RWPE1 (cell line): Measurements from ENCODE around the gene TRUB2.
A peak's percentile ranks its signal among the peaks of the same experiment; 100 is the strongest.

Experiments
- CTCF ChIA-PET: fragments of 350-600 bp; sonication (Branson Sonifier 250); formaldehyde crosslinking; extraction: SDS; loops from one replicate; lab custom pipeline; 2021; lab: Yijun Ruan, JAX
- POLR2A ChIA-PET: fragments of 400-600 bp; formaldehyde crosslinking; extraction: SDS; loops from one replicate; lab custom pipeline; 2020; ENCODE audit warnings: antibody characterized with exemption; ENCODE audit not compliant: low non-redundant PET; lab: Yijun Ruan, JAX
- DNase-seq: peaks from one replicate; pipeline ENCODE4 v3.0.0; 2012; ENCODE audit warnings: low spot score
- H3K27ac ChIP-seq: fragments of 450-650 bp; 2 replicates; pipeline ENCODE4 v1.5.1; 2017
- CTCF ChIP-seq: fragments of 450-650 bp; conservative IDR thresholded peaks from 2 replicates; pipeline ENCODE4 v1.5.1; 2017; ENCODE audit warnings: low read depth, mild to moderate bottlenecking

The TRUB2 gene

GRCh38 chr9:128310461-128310860, 11.8 kb downstream of the TRUB2 start:
- CTCF ChIA-PET = interaction anchor here (0.5 to 1.3 kb wide), 5 partner anchors 11 to 465 kb away, joined by 3 to 5 read pairs (median 3); no protein-coding TSS in a partner anchor
- POLR2A ChIA-PET = interaction anchor here (1.3 kb wide), 1 partner anchor 11 kb away, joined by 5 read pairs; no protein-coding TSS in a partner anchor
- DNase-seq = no peak
- no peak for TF ChIP-seq CTCF
- H3K27ac ChIP-seq = peak overlapping the region; percentile 25

DNA sequence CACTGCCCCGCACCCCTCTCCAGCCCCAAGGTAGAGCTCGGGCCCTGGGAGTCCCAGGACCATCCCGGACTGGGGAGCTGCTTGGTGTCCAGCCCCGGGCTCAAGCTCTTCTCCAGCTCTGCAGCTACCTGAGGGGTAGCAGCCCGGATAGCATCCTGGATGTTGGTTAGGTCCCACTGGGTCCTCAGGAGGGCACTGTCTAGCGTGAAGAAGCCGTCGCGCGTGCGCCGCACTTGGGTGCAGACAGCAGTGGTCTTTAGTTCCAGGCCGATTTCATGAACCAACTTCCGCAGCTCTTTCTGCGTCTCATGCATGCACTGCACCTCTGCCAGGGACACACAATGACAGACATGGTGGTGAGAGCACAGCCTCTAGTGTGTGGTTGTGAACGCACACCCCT, 12.7 kb downstream of the TRUB2 start:
- CTCF ChIA-PET = interaction anchor here (0.7 to 1.3 kb wide), 3 partner anchors 12 to 32 kb away, joined by 3 to 5 read pairs (median 3); no protein-coding TSS in a partner anchor
- TF ChIP-seq CTCF = no peak
- POLR2A ChIA-PET = no interaction called here
- DNase-seq = no peak
- H3K27ac ChIP-seq = peak overlapping the region; percentile 93

- peak overlapping the region; percentile 93 for H3K27ac ChIP-seq
- ChIA-PET POLR2A (no interaction called here), CTCF (interaction anchor here (0.7 to 3.7 kb wide), 4 partner anchors 9 to 57 kb away, joined by 3 to 23 read pairs (median 10); no protein-coding TSS in a partner anchor)
- no peak for TF ChIP-seq CTCF
- DNase-seq = no peak
These were observed 17.3 kb downstream of the TRUB2 start for GRCh38 chr9:128304971-128305288.

DNA sequence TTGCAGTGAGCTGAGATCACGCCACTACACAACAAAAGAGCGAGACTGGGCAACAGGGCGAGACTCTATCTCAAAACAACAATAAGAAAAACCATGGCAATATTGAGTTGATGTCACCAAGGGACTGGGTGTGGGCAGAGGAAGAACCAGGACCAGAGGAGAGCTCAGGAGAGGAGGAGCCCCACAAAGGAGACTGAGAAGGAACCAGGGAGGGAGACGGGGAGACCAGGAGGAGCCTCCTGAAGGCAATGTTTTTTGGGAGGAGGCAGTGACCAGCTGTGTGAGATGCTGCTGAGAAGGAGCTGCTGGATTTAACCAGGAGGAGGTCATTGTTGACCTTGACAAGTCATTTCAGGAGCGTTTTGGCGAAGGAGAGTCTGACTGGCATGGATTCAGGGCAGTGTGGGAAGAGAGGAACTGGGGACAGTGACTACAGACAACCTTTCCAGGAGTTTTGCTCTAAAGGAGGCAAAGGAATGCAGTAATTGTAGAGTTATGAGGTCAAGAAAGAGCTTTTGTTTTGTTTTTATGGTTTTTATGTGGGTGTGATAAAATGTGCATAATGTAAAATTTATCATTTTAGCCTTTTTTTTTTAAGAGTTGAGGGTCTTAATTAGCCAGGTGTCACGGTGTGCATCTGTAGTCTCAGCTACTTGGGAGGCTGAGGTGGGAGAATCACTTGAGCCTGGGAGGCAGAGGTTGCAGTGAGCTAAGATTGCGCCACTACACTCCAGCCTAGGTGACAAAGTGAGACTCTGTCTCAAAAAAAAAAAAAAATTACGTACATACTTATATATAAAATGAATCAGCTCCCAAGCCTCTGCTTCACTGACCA, 17.9 kb downstream of the TRUB2 start:
- DNase-seq = no peak
- POLR2A ChIA-PET = no interaction called here
- CTCF ChIA-PET = interaction anchor here (1.4 to 3.7 kb wide), 3 partner anchors 9 to 58 kb away, joined by 5 to 23 read pairs (median 15); no protein-coding TSS in a partner anchor
- H3K27ac ChIP-seq = peak overlapping the region; percentile 93
- TF ChIP-seq CTCF = no peak

GRCh38 chr9:128298535-128299482, 23.4 kb downstream of the TRUB2 start:
- CTCF ChIA-PET = interaction anchor here (0.6 to 4.8 kb wide), 3 partner anchors 23 to 43 kb away, joined by 3 to 48 read pairs (median 22); no protein-coding TSS in a partner anchor
- H3K27ac ChIP-seq = peak overlapping the region; percentile 7; the same call in 1 of the 2 replicates
- no peak for DNase-seq
- TF ChIP-seq CTCF = no peak
- POLR2A ChIA-PET = interaction anchor here (0.7 kb wide), 2 partner anchors 21 to 34 kb away, joined by 4 to 6 read pairs; no protein-coding TSS in a partner anchor

GRCh38 chr9:128297221-128297773, 24.9 kb downstream of the TRUB2 start:
- ChIA-PET CTCF (interaction anchor here (0.6 to 4.8 kb wide), 3 partner anchors 13 to 44 kb away, joined by 3 to 48 read pairs (median 4); no protein-coding TSS in a partner anchor), POLR2A (no interaction called here)
- H3K27ac ChIP-seq = peak overlapping the region; percentile 71
- TF ChIP-seq CTCF = no peak
- no peak for DNase-seq
